Fibroblast of lung (primary cell): Measurements from ENCODE around the gene TSPAN10. TPM values are rescaled to one million over a fixed set of nuclear protein-coding genes. Genes with fewer than 3 reads are reported as not detected.
A peak's percentile ranks its signal among the peaks of the same experiment; 100 is the strongest.

ENCODE experiments used
- DNase-seq, 2 donors: peaks; one replicate each; pipeline versions ENCODE4 v3.0.0 to v3.0.0-alpha.2; 2010; ENCODE audit warnings: low read depth in 2 of 2
- H2AFZ ChIP-seq: 2 replicates; pipeline ENCODE4 v1.5.1; 2012; ENCODE audit warnings: low read length, control low read depth, inconsistent platforms
- H3K27ac ChIP-seq: 2 replicates; pipeline ENCODE4 v1.5.1; 2011; ENCODE audit warnings: low read length, control low read depth; ENCODE audit not compliant: insufficient read depth
- H3K27me3 ChIP-seq: 2 replicates; pipeline ENCODE4 v1.5.1; 2011; ENCODE audit warnings: mild to moderate bottlenecking, low read length; ENCODE audit not compliant: control insufficient read depth, insufficient read depth
- H3K36me3 ChIP-seq: 2 replicates; pipeline ENCODE4 v1.5.1; 2011; ENCODE audit warnings: low read length; ENCODE audit not compliant: control insufficient read depth, insufficient read depth
- H3K4me1 ChIP-seq: 2 replicates; pipeline ENCODE4 v1.5.1; 2011; ENCODE audit warnings: low read length; ENCODE audit not compliant: control insufficient read depth, insufficient read depth; ENCODE audit errors: extremely low read depth
- H3K4me2 ChIP-seq: 2 replicates; pipeline ENCODE4 v1.5.1; 2011; ENCODE audit warnings: low read length, control low read depth; ENCODE audit not compliant: insufficient read depth; ENCODE audit errors: extremely low read depth
- H3K4me3 ChIP-seq, 4 experiments: fragments of 200-600 bp in 1 of 4; sonication (generic) in 1 of 4; replicated peaks in 1 of 4; 2 replicates each; pipeline ENCODE4 v1.5.1; 2011 to 2016; ENCODE audit warnings: low read length in 4 of 4, low read depth in 3 of 4, mild to moderate bottlenecking in 3 of 4, control low read depth in 2 of 4, inconsistent platforms in 1 of 4, mixed read lengths in 1 of 4; ENCODE audit not compliant: insufficient read depth in 1 of 4; ENCODE audit errors: control extremely low read depth in 1 of 4
- H3K79me2 ChIP-seq: 2 replicates; pipeline ENCODE4 v1.5.1; 2012; ENCODE audit warnings: mild to moderate bottlenecking, low read length, inconsistent platforms; ENCODE audit not compliant: control insufficient read depth, insufficient read depth
- H3K9ac ChIP-seq: 2 replicates; pipeline ENCODE4 v1.5.1; 2011; ENCODE audit warnings: mild to moderate bottlenecking, low read length, control low read depth; ENCODE audit not compliant: insufficient read depth
- H3K9me3 ChIP-seq: 2 replicates; pipeline ENCODE4 v1.5.1; 2012; ENCODE audit warnings: low read depth, low read length; ENCODE audit not compliant: control insufficient read depth, insufficient read depth
- H4K20me1 ChIP-seq: 2 replicates; pipeline ENCODE4 v1.5.1; 2011; ENCODE audit warnings: low read length; ENCODE audit not compliant: control insufficient read depth, insufficient read depth; ENCODE audit errors: extremely low read depth
- CTCF ChIP-seq, 2 donors: IDR thresholded peaks in 1 of 2; conservative IDR thresholded peaks in 1 of 2; 1 replicate in 1 of 2; 2 replicates in 1 of 2; pipeline ENCODE4 v1.5.1; 2011 to 2012; ENCODE audit warnings: low read length in 2 of 2, control low read depth in 1 of 2, inconsistent platforms in 1 of 2, low read depth in 1 of 2, mild to moderate bottlenecking in 1 of 2
- EZH2 ChIP-seq: IDR thresholded peaks from 2 replicates; pipeline ENCODE4 v1.5.1; 2012; ENCODE audit warnings: low read length, control low read depth, mild to moderate bottlenecking; ENCODE audit errors: missing control alignments
- polyA plus RNA-seq, 2 donors: library from polyadenylated mRNA; depleted of rRNA in 1 of 2; stranded (reverse) in 1 of 2; unstranded in 1 of 2; fragments of >200 nt; gene quantifications; 2 replicates each; pipeline ENCODE4 v1.2.1, GENCODE V29; 2011 to 2012; ENCODE audit warnings: missing spikeins in 1 of 2
- total RNA-seq: library from RNA; depleted of rRNA; stranded (reverse); fragments of >200 nt; gene quantifications from 2 replicates; pipeline ENCODE4 v1.2.1, GENCODE V29; 2014

TSPAN10 gene
- total and polyA plus RNA-seq, 2 donors (not counting 1 experiment from before 2014, with no cell fraction given) = 1.3 to 3.0 TPM

- Histone ChIP-seq H3K9me3 (no peaks in the 10 kb centered on the region), H3K27me3 (no peaks in the 10 kb centered on the region), H3K4me1 (peaks cover 9% of the 10 kb centered on the region), H3K4me2 (no peak overlapping the region), H3K4me3 (peak overlapping the region in 1 of 4 experiments; percentile 10), H3K79me2 (peaks cover 27% of the 10 kb centered on the region), H4K20me1 (no peaks in the 10 kb centered on the region), H3K36me3 (peaks cover 32% of the 10 kb centered on the region), H2AFZ (no peak overlapping the region), H3K27ac (no peak overlapping the region), H3K9ac (no peak overlapping the region)
- DNase-seq = no peak
- TF ChIP-seq CTCF (conservative IDR thresholded peaks at IDR 0.05 in 1 of 2, IDR thresholded peaks at IDR 0.05 in 1 of 2; ENCODE audit: low read depth in 1 of 2, low read length in 2 of 2) (peak in 1 of 2 donors; percentile 7), EZH2 (no peak)
Measured at GRCh38 chr17:81667754-81668153, 30.8 kb downstream of the TSPAN10 start.

- Histone ChIP-seq H3K4me2 (no peak overlapping the region), H3K4me1 (peaks cover 2% of the 10 kb centered on the region), H3K9me3 (no peaks in the 10 kb centered on the region), H3K79me2 (peaks cover 9% of the 10 kb centered on the region), H3K4me3 (no peak overlapping the region), H3K27ac (no peak overlapping the region), H4K20me1 (no peaks in the 10 kb centered on the region), H3K36me3 (peaks cover 25% of the 10 kb centered on the region), H3K27me3 (no peaks in the 10 kb centered on the region), H2AFZ (no peak overlapping the region), H3K9ac (no peak overlapping the region)
- no peak for TF ChIP-seq CTCF (conservative IDR thresholded peaks at IDR 0.05 in 1 of 2, IDR thresholded peaks at IDR 0.05 in 1 of 2; ENCODE audit: low read depth in 1 of 2, low read length in 2 of 2)
- no peak for DNase-seq
Measured at GRCh38 chr17:81672504-81672903, 35.5 kb downstream of the TSPAN10 start.

DNA sequence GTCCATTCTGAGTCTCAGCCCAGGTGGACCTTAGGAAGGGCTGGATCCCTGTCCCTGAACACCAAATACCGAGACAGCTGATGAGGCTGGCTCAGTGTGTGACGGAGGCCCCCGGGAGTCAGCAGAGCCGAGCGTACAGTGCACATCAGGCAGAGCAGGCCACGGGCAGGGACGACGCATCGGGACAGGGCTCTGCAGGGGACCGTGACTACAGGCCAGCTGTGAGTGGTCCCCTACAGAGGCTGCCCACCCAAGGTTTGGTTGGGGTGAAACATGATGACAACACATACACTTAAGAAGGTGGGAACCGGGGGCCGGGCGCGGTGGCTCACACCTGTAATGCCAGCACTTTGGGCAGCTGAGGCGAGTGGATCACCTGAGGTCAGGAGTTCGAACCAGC is 36.0 kb downstream of the TSPAN10 start:
- H3K79me2 ChIP-seq = peaks cover 5% of the 10 kb centered on the region
- no peak for DNase-seq
- peaks cover 2% of the 10 kb centered on the region for H3K4me1 ChIP-seq
- no peak overlapping the region for H3K4me2 ChIP-seq
- no peak overlapping the region for H3K27ac ChIP-seq
- H3K27me3 ChIP-seq = no peaks in the 10 kb centered on the region
- TF ChIP-seq CTCF (conservative IDR thresholded peaks at IDR 0.05 in 1 of 2, IDR thresholded peaks at IDR 0.05 in 1 of 2; ENCODE audit: low read depth in 1 of 2, low read length in 2 of 2) (no peak), EZH2 (no peak)
- H4K20me1 ChIP-seq = no peaks in the 10 kb centered on the region
- H3K9me3 ChIP-seq = no peaks in the 10 kb centered on the region
- no peak overlapping the region for H3K4me3 ChIP-seq
- peaks cover 25% of the 10 kb centered on the region for H3K36me3 ChIP-seq
- no peak overlapping the region for H2AFZ ChIP-seq
- no peak overlapping the region for H3K9ac ChIP-seq
